A549 treated with RU486 at 1 μM for 4 hours (cell line): ENCODE data around the gene ROPN1. TPM values are rescaled to one million over a fixed set of nuclear protein-coding genes. Genes with fewer than 3 reads are reported as not detected.

ENCODE experiments used
- total RNA-seq: library from RNA; stranded (reverse); fragments of 200-300 nt; extraction: Qiagen RNA extraction; gene quantifications from 5 replicates; pipeline ENCODE4 v1.2.3, GENCODE V29; 2022; ENCODE audit warnings: low read depth

Gene ROPN1
- not detected in 5 replicates for total RNA-seq

GRCh38 chr3:123991730-123992588, at the start of gene ROPN1:
Gene ROPN1, minus strand, starts transcription at chr3:123992124. Its CDS starts 11,643 bp downstream, at chr3:123980481.

GRCh38 chr3:124033360-124034015, 41.6 kb upstream of the ROPN1 start, which contains the start of gene KALRN:
Gene KALRN, plus strand, starts transcription at chr3:124033369.

GRCh38 chr3:123960781-123961507, 31.0 kb downstream of the ROPN1 start, which contains the start of gene CCDC14:
Gene CCDC14, minus strand, starts transcription at chr3:123961229. Its CDS starts 56 bp downstream, at chr3:123961173.

Other genes with a start within 250 kb of the ROPN1 start
- 12.0 to 19.4 TPM (median 15.0 TPM) in 5 replicates for gene MYLK, start 107.8 kb downstream of the ROPN1 start, total RNA-seq
- gene CCDC14, start 30.9 kb downstream of the ROPN1 start, total RNA-seq: 18.9 to 20.5 TPM (median 19.1 TPM) in 5 replicates
- 1.5 to 3.4 TPM (median 2.7 TPM) in 5 replicates for gene KALRN, start 41.2 kb upstream of the ROPN1 start, total RNA-seq